PC-3 (cell line): ENCODE results near the gene PCGF2.

Source experiments
- CTCF ChIP-seq: fragments of 300-600 bp; sonication (generic); conservative IDR thresholded peaks from 2 replicates; pipeline ENCODE4 v1.5.1; 2017; ENCODE audit warnings: antibody characterized with exemption, low read depth, mild to moderate bottlenecking, low read length
- EZH2 ChIP-seq: fragments of 300-600 bp; sonication (generic); IDR thresholded peaks from one replicate; pipeline ENCODE4 v1.6.1; 2017; ENCODE audit warnings: antibody characterized with exemption, mild to moderate bottlenecking, low read length; ENCODE audit not compliant: unreplicated experiment

DNA sequence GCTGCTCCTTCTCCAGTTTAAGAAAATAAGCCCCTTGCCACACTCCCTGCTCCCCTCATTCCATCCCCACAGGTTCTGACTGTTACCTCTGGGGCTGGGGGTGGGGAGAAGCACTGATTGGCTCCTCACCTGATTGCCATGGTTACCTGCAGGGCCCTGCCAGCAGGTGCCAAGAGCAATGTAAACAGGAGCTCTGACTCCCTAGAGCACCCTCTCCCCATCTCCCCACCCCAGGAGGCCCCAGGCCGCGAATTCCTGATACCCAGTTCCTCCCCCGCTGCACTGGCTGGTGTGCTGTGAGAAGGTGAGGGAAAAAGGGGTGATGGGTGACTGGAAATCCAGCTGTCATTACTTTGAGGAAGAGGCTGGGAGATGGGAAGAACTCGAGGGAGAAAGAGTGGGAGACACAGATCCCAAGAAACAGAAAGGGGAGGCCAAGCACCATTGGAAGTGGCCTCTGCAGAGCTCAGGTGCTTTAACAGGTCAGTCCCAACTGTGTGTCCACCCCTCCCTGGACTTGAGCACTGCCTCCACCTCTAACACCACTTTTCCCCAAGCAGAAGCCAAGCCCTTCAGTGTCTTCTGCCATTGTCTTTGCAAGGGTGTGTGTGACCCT is 4.5 kb downstream of the PCGF2 start:
- TF ChIP-seq CTCF (no peak), EZH2 (no peak)
